WTC11 (cell line): ENCODE data around the gene NOM1. TPM values are rescaled to one million over a fixed set of nuclear protein-coding genes. Genes with fewer than 3 reads are reported as not detected.

ENCODE experiments used
- ATAC-seq: fragments of 200-7000 bp; cut with Tn5 transposase; 2 replicates; pipeline ENCODE4 v1.10.0; 2021; ENCODE audit warnings: mild to moderate bottlenecking, moderate library complexity
- CTCF ChIA-PET: fragments of 300-600 bp; sonication (Branson Sonifier 250); formaldehyde crosslinking; loops from one replicate; lab custom pipeline; 2021; ENCODE audit warnings: antibody characterized with exemption; lab: Charles Lee
- POLR2A ChIA-PET: fragments of 350-600 bp; sonication (Branson Sonifier 250); formaldehyde crosslinking; loops from one replicate; lab custom pipeline; 2021; ENCODE audit warnings: antibody characterized with exemption; lab: Charles Lee
- DNase-seq: peaks from one replicate; pipeline ENCODE4 v3.0.0; 2021; ENCODE audit warnings: low spot score
- H3K27ac Mint-ChIP-seq: 2 replicates; pipeline ENCODE4 v1.8.0; 2021; ENCODE audit warnings: mixed read lengths
- H3K27me3 Mint-ChIP-seq: 2 replicates; pipeline ENCODE4 v1.8.0; 2021; ENCODE audit warnings: low read depth, mild to moderate bottlenecking, moderate library complexity, mixed read lengths
- H3K36me3 Mint-ChIP-seq: 2 replicates; pipeline ENCODE4 v1.8.0; 2021; ENCODE audit warnings: mixed read lengths
- H3K4me1 Mint-ChIP-seq: 2 replicates; pipeline ENCODE4 v1.8.0; 2022; ENCODE audit warnings: mixed read lengths
- H3K4me3 Mint-ChIP-seq: 2 replicates; pipeline ENCODE4 v1.8.0; 2021; ENCODE audit warnings: mild to moderate bottlenecking, moderate library complexity, mixed read lengths
- H3K9me3 Mint-ChIP-seq: 2 replicates; pipeline ENCODE4 v1.8.0; 2021; ENCODE audit warnings: mixed read lengths
- CREB1 ChIP-seq: sonication (generic); formaldehyde crosslinking; IDR thresholded peaks from 2 replicates; pipeline ENCODE4 v1.8.0; 2023; ENCODE audit warnings: mild to moderate bottlenecking, missing genetic modification reagents
- CREM ChIP-seq: sonication (generic); formaldehyde crosslinking; IDR thresholded peaks from 2 replicates; pipeline ENCODE4 v1.8.1; 2022; ENCODE audit warnings: mild to moderate bottlenecking, missing genetic modification reagents, moderate library complexity
- E2F5 ChIP-seq: sonication (generic); formaldehyde crosslinking; IDR thresholded peaks from 2 replicates; pipeline ENCODE4 v1.8.1; 2022; ENCODE audit warnings: mild to moderate bottlenecking, moderate library complexity, missing genetic modification reagents
- ELF4 ChIP-seq: sonication (generic); formaldehyde crosslinking; IDR thresholded peaks from 2 replicates; pipeline ENCODE4 v1.8.1; 2022; ENCODE audit warnings: low read depth, mild to moderate bottlenecking, moderate library complexity, missing genetic modification reagents
- ESRRA ChIP-seq: sonication (generic); formaldehyde crosslinking; IDR thresholded peaks from 2 replicates; pipeline ENCODE4 v1.8.1; 2022; ENCODE audit warnings: mild to moderate bottlenecking, missing genetic modification reagents, borderline replicate concordance
- FOXP1 ChIP-seq: sonication (generic); formaldehyde crosslinking; IDR thresholded peaks from 2 replicates; pipeline ENCODE4 v1.8.0; 2022; ENCODE audit warnings: missing genetic modification reagents, mild to moderate bottlenecking, moderate library complexity, borderline replicate concordance
- HMGA2 ChIP-seq: fragments of 250-450 bp; sonication (Bioruptor Pico); IDR thresholded peaks from 2 replicates; pipeline ENCODE4 v1.4.0; 2021; ENCODE audit warnings: mild to moderate bottlenecking, moderate library complexity
- PRRX2 ChIP-seq: fragments of 250-450 bp; sonication (Bioruptor Pico); IDR thresholded peaks from 2 replicates; pipeline ENCODE4 v1.8.0; 2021; ENCODE audit warnings: mild to moderate bottlenecking
- RELA ChIP-seq: sonication (generic); formaldehyde crosslinking; IDR thresholded peaks from 2 replicates; pipeline ENCODE4 v1.8.1; 2022; ENCODE audit warnings: missing genetic modification reagents, mild to moderate bottlenecking, borderline replicate concordance
- SMAD4 ChIP-seq: sonication (generic); formaldehyde crosslinking; IDR thresholded peaks from 2 replicates; pipeline ENCODE4 v1.8.0; 2022; ENCODE audit warnings: mild to moderate bottlenecking, missing genetic modification reagents
- STAT6 ChIP-seq: sonication (generic); formaldehyde crosslinking; conservative IDR thresholded peaks from 2 replicates; pipeline ENCODE4 v1.8.1; 2023; ENCODE audit warnings: mild to moderate bottlenecking, low read depth, missing genetic modification reagents, moderate library complexity
- TCF7 ChIP-seq: sonication (generic); formaldehyde crosslinking; IDR thresholded peaks from 2 replicates; pipeline ENCODE4 v1.8.0; 2022; ENCODE audit warnings: mild to moderate bottlenecking, low read depth, missing genetic modification reagents, moderate library complexity
- TEAD4 ChIP-seq: sonication (generic); formaldehyde crosslinking; IDR thresholded peaks from 2 replicates; pipeline ENCODE4 v1.8.0; 2022; ENCODE audit warnings: mild to moderate bottlenecking, missing genetic modification reagents
- ZNF232 ChIP-seq: sonication (generic); formaldehyde crosslinking; IDR thresholded peaks from 2 replicates; pipeline ENCODE4 v1.8.0; 2022; ENCODE audit warnings: mild to moderate bottlenecking, missing genetic modification reagents
- ZNF281 ChIP-seq: sonication (generic); formaldehyde crosslinking; IDR thresholded peaks from 2 replicates; pipeline ENCODE4 v1.8.0; 2023; ENCODE audit warnings: mild to moderate bottlenecking, missing genetic modification reagents
- ZSCAN18 ChIP-seq: fragments of 250-450 bp; sonication (Bioruptor Pico); IDR thresholded peaks from 2 replicates; pipeline ENCODE4 v2.1.2; 2022; ENCODE audit warnings: mild to moderate bottlenecking, moderate library complexity
- total RNA-seq: library from RNA; stranded (reverse); gene quantifications from 3 replicates; pipeline ENCODE4 v1.2.3, GENCODE V29; 2021
- TF ChIP-seq, protein P1 (sequence below): sonication (generic); formaldehyde crosslinking; IDR thresholded peaks from 2 replicates; pipeline ENCODE4 v1.8.0; 2023; ENCODE audit warnings: missing genetic modification reagents, mild to moderate bottlenecking, borderline replicate concordance
- TF ChIP-seq, protein P2 (sequence below): fragments of 200-600 bp; IDR thresholded peaks from 2 replicates; pipeline ENCODE4 v1.8.0; 2022; ENCODE audit warnings: antibody characterized with exemption

Gene NOM1
- total RNA-seq, 1 experiment from 2014 or later, result 38.5 TPM

DNA sequence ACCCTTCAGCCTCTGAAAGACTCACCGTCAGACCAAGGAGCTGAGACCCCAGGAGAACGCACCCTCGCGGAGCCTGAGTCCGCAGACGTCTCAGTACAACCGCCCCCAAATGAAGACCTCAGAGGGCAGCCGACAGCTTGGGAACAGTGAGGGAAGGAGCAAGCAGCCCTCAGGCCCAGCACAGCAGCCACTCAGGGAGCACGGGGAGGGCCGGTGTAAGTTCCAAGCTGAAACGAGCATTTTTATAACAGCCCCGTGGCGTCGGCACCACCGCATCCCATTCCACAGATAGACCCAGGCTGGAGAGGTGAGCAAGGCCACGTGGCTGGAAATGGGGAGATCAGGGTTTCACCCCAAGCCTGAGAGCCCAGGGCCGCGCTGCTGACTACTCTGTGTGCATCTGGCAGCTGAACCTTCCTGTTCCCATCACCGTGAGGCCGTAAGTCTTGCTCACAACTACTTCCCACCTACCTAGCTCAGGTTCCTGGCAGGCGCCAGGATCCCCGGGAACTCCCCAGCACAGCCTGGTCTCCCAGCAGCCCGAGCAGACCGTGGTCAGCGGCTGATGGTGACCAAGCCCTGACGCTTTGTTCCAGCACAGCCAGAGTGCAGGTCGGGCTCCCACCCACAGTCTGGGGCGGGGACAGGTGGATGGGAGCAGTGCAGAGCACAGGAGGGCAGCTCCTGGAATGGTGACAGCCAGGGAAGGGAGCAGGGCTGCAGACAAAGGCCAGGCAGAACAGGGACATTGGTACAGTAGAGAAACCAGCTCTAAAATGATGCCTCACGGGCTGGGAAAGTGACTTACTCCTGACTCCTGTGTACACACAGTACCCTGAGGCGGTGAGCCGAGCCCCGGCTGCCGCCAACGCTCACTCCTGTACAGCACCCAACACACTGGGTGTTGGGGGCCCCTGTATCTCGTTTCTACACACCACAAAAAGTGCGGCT, 6.1 kb upstream of the NOM1 start:
- Mint-ChIP-seq H3K27me3 (peaks cover 21% of the 10 kb centered on the region), H3K36me3 (peaks cover 9% of the 10 kb centered on the region), H3K27ac (no peak overlapping the region), H3K9me3 (peaks cover 10% of the 10 kb centered on the region), H3K4me1 (peaks cover 11% of the 10 kb centered on the region; the same call in 1 of the 2 replicates)
- DNase-seq, result no peak
- ATAC-seq, result peak; percentile 49
- ChIA-PET POLR2A (no interaction called here), CTCF (interaction anchor here (0.6 to 1.0 kb wide), 4 partner anchors 11 to 50 kb away, joined by 3 to 4 read pairs (median 4); partner anchors contain the start of gene LMBR1)
- TF ChIP-seq, protein P1, sequence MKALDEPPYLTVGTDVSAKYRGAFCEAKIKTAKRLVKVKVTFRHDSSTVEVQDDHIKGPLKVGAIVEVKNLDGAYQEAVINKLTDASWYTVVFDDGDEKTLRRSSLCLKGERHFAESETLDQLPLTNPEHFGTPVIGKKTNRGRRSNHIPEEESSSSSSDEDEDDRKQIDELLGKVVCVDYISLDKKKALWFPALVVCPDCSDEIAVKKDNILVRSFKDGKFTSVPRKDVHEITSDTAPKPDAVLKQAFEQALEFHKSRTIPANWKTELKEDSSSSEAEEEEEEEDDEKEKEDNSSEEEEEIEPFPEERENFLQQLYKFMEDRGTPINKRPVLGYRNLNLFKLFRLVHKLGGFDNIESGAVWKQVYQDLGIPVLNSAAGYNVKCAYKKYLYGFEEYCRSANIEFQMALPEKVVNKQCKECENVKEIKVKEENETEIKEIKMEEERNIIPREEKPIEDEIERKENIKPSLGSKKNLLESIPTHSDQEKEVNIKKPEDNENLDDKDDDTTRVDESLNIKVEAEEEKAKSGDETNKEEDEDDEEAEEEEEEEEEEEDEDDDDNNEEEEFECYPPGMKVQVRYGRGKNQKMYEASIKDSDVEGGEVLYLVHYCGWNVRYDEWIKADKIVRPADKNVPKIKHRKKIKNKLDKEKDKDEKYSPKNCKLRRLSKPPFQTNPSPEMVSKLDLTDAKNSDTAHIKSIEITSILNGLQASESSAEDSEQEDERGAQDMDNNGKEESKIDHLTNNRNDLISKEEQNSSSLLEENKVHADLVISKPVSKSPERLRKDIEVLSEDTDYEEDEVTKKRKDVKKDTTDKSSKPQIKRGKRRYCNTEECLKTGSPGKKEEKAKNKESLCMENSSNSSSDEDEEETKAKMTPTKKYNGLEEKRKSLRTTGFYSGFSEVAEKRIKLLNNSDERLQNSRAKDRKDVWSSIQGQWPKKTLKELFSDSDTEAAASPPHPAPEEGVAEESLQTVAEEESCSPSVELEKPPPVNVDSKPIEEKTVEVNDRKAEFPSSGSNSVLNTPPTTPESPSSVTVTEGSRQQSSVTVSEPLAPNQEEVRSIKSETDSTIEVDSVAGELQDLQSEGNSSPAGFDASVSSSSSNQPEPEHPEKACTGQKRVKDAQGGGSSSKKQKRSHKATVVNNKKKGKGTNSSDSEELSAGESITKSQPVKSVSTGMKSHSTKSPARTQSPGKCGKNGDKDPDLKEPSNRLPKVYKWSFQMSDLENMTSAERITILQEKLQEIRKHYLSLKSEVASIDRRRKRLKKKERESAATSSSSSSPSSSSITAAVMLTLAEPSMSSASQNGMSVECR (CRISPR knock-in tag), result no peak
- TF ChIP-seq TEAD4 (CRISPR knock-in tag), result no peak
- TF ChIP-seq FOXP1 (CRISPR knock-in tag), result no peak
- no peak for TF ChIP-seq ZNF232 (CRISPR knock-in tag)
- TF ChIP-seq RELA (CRISPR knock-in tag), result no peak
- TF ChIP-seq, protein P2, sequence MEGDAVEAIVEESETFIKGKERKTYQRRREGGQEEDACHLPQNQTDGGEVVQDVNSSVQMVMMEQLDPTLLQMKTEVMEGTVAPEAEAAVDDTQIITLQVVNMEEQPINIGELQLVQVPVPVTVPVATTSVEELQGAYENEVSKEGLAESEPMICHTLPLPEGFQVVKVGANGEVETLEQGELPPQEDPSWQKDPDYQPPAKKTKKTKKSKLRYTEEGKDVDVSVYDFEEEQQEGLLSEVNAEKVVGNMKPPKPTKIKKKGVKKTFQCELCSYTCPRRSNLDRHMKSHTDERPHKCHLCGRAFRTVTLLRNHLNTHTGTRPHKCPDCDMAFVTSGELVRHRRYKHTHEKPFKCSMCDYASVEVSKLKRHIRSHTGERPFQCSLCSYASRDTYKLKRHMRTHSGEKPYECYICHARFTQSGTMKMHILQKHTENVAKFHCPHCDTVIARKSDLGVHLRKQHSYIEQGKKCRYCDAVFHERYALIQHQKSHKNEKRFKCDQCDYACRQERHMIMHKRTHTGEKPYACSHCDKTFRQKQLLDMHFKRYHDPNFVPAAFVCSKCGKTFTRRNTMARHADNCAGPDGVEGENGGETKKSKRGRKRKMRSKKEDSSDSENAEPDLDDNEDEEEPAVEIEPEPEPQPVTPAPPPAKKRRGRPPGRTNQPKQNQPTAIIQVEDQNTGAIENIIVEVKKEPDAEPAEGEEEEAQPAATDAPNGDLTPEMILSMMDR, result no peak
- no peak for TF ChIP-seq CREM (CRISPR knock-in tag)
- no peak for TF ChIP-seq E2F5 (CRISPR knock-in tag)
- no peak for TF ChIP-seq HMGA2 (CRISPR knock-in tag)
- TF ChIP-seq ESRRA (CRISPR knock-in tag), result no peak
- no peak for TF ChIP-seq ELF4 (CRISPR knock-in tag)
- TF ChIP-seq PRRX2 (CRISPR knock-in tag), result no peak
- no peak for TF ChIP-seq TCF7 (CRISPR knock-in tag)
- TF ChIP-seq STAT6, result no peak
- TF ChIP-seq SMAD4 (CRISPR knock-in tag), result no peak
- no peak for TF ChIP-seq CREB1 (CRISPR knock-in tag)
- TF ChIP-seq ZSCAN18 (CRISPR knock-in tag), result no peak
- TF ChIP-seq ZNF281 (CRISPR knock-in tag), result no peak
- TF ChIP-seq, all 79 proteins: peak for 0
- H3K4me3 Mint-ChIP-seq, result no peak overlapping the region
